ENCODE measurements around the gene PIP5K1B. TPM values are rescaled to one million over a fixed set of nuclear protein-coding genes. Genes with fewer than 3 reads are reported as not detected.

PIP5K1B gene
- total RNA-seq, 1 experiment from 2014 or later: not detected

- no peaks in the 10 kb centered on the region for H3K79me2 ChIP-seq (ENCODE audit: low read length)
- no peaks in the 10 kb centered on the region for H3K27me3 ChIP-seq (ENCODE audit: low read length)
- no peak for DNase-seq
- no peaks in the 10 kb centered on the region for H3K36me3 ChIP-seq (ENCODE audit: insufficient read depth, low read length)
- no peaks in the 10 kb centered on the region for H3K4me1 ChIP-seq (ENCODE audit: low read length)
- H3K27ac ChIP-seq (ENCODE audit: low read length): no peak overlapping the region
- H4K20me1 ChIP-seq (ENCODE audit: insufficient read depth, low read depth, low read length): no peaks in the 10 kb centered on the region
- no peaks in the 10 kb centered on the region for H3K9me2 ChIP-seq (replicated peaks; ENCODE audit: insufficient read depth, low read length)
- no peak overlapping the region for H3K4me2 ChIP-seq (ENCODE audit: low read depth, low read length, poor library complexity, severe bottlenecking)
- H2AFZ ChIP-seq (ENCODE audit: low read length): no peak overlapping the region
- H3K9me3 ChIP-seq (ENCODE audit: low read length): no peaks in the 10 kb centered on the region
- H3K9ac ChIP-seq (ENCODE audit: low read length): no peak overlapping the region
- H3K4me3 ChIP-seq (ENCODE audit: low read length): no peak overlapping the region
These were observed 191.4 kb downstream of the PIP5K1B start for GRCh38 chr9:68896486-68896885.

DNA sequence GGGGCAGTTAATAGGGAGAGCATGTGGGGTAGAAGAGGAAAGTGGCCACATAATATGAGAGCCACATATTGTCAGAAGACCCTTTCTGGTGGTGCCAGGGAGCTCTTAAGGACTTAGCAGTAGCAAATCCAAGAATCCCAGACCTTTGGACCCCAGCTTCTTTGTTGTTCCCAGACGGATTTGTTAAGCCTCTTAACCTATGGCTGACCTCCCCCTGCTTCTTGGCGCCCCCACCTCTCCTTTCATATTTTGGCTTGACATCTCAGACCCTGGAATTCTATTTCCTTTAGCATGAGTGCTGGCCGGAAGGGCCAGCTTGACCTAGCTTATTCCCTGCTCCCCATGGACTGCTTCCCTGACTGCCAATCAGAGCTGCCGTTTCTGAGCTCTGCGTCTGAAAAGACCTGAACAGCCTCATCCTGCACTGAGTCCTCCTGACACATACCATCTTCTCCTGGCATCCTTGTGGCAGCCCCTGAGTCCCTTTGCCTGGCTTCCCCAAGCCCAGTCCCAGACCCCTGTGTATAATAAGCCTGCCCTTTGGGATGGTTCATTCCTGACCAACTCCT is 192.6 kb downstream of the PIP5K1B start:
- H2AFZ ChIP-seq (ENCODE audit: low read length): no peak overlapping the region
- H3K4me2 ChIP-seq (ENCODE audit: low read depth, low read length, poor library complexity, severe bottlenecking): no peak overlapping the region
- no peaks in the 10 kb centered on the region for H3K36me3 ChIP-seq (ENCODE audit: insufficient read depth, low read length)
- H3K9me2 ChIP-seq (replicated peaks; ENCODE audit: insufficient read depth, low read length): no peaks in the 10 kb centered on the region
- no peaks in the 10 kb centered on the region for H4K20me1 ChIP-seq (ENCODE audit: insufficient read depth, low read depth, low read length)
- H3K79me2 ChIP-seq (ENCODE audit: low read length): no peaks in the 10 kb centered on the region
- H3K27ac ChIP-seq (ENCODE audit: low read length): no peak overlapping the region
- DNase-seq: no peak
- H3K4me1 ChIP-seq (ENCODE audit: low read length): no peaks in the 10 kb centered on the region
- H3K9ac ChIP-seq (ENCODE audit: low read length): no peak overlapping the region
- no peaks in the 10 kb centered on the region for H3K9me3 ChIP-seq (ENCODE audit: low read length)
- no peak overlapping the region for H3K4me3 ChIP-seq (ENCODE audit: low read length)
- H3K27me3 ChIP-seq (ENCODE audit: low read length): no peaks in the 10 kb centered on the region

GRCh38 chr9:68898781-68899439 is 193.9 kb downstream of the PIP5K1B start:
- no peak overlapping the region for H3K4me3 ChIP-seq (ENCODE audit: low read length)
- no peak overlapping the region for H3K9ac ChIP-seq (ENCODE audit: low read length)
- H4K20me1 ChIP-seq (ENCODE audit: insufficient read depth, low read depth, low read length): no peaks in the 10 kb centered on the region
- H3K27ac ChIP-seq (ENCODE audit: low read length): no peak overlapping the region
- no peak for DNase-seq
- H3K9me3 ChIP-seq (ENCODE audit: low read length): no peaks in the 10 kb centered on the region
- H3K9me2 ChIP-seq (replicated peaks; ENCODE audit: insufficient read depth, low read length): no peaks in the 10 kb centered on the region
- no peaks in the 10 kb centered on the region for H3K79me2 ChIP-seq (ENCODE audit: low read length)
- H3K4me1 ChIP-seq (ENCODE audit: low read length): no peaks in the 10 kb centered on the region
- H3K4me2 ChIP-seq (ENCODE audit: low read depth, low read length, poor library complexity, severe bottlenecking): no peak overlapping the region
- H3K27me3 ChIP-seq (ENCODE audit: low read length): no peaks in the 10 kb centered on the region
- H3K36me3 ChIP-seq (ENCODE audit: insufficient read depth, low read length): no peaks in the 10 kb centered on the region
- no peak overlapping the region for H2AFZ ChIP-seq (ENCODE audit: low read length)

GRCh38 chr9:68904454-68904853 is 199.4 kb downstream of the PIP5K1B start:
- H3K9me3 ChIP-seq (ENCODE audit: low read length): no peaks in the 10 kb centered on the region

DNA sequence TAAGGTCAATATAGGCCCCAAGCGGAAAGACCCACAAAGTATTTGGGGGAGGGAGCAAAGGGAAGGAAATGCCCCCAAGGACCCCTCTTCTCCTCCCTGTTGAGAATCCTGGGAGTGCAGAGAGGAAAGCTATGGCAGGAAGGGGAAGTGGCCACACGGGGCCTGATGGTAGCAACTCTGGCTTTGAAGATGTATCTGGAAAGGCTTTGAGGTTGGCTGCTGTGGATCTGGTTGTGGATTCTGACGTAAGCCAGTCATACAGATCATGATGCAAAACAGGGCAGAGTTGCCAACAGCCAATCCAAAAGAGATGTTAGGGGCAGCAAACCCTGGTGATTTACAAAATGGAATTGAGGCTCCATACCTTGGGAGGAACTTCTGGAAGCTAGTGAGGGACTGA is 200.1 kb downstream of the PIP5K1B start:
- Histone ChIP-seq H3K4me2 (ENCODE audit: low read depth, low read length, poor library complexity, severe bottlenecking) (no peak overlapping the region), H3K27ac (ENCODE audit: low read length) (no peak overlapping the region), H3K9ac (ENCODE audit: low read length) (no peak overlapping the region), H3K4me1 (ENCODE audit: low read length) (no peaks in the 10 kb centered on the region), H3K4me3 (ENCODE audit: low read length) (no peak overlapping the region), H3K79me2 (ENCODE audit: low read length) (no peaks in the 10 kb centered on the region), H3K27me3 (ENCODE audit: low read length) (no peaks in the 10 kb centered on the region), H3K9me3 (ENCODE audit: low read length) (no peaks in the 10 kb centered on the region), H2AFZ (ENCODE audit: low read length) (no peak overlapping the region), H4K20me1 (ENCODE audit: insufficient read depth, low read depth, low read length) (no peaks in the 10 kb centered on the region), H3K36me3 (ENCODE audit: insufficient read depth, low read length) (no peaks in the 10 kb centered on the region), H3K9me2 (replicated peaks; ENCODE audit: insufficient read depth, low read length) (no peaks in the 10 kb centered on the region)
- DNase-seq: no peak

More at GRCh38 chr9:68904454-68904853, 199.4 kb downstream of the PIP5K1B start:
- H3K9ac ChIP-seq (ENCODE audit: low read length): no peak overlapping the region
- no peaks in the 10 kb centered on the region for H3K4me1 ChIP-seq (ENCODE audit: low read length)
- H3K79me2 ChIP-seq (ENCODE audit: low read length): no peaks in the 10 kb centered on the region
- H3K4me3 ChIP-seq (ENCODE audit: low read length): no peak overlapping the region
- no peaks in the 10 kb centered on the region for H3K27me3 ChIP-seq (ENCODE audit: low read length)
- no peaks in the 10 kb centered on the region for H3K36me3 ChIP-seq (ENCODE audit: insufficient read depth, low read length)
- no peak overlapping the region for H3K4me2 ChIP-seq (ENCODE audit: low read depth, low read length, poor library complexity, severe bottlenecking)
- H3K27ac ChIP-seq (ENCODE audit: low read length): no peak overlapping the region
- no peaks in the 10 kb centered on the region for H4K20me1 ChIP-seq (ENCODE audit: insufficient read depth, low read depth, low read length)
- DNase-seq: no peak
- H2AFZ ChIP-seq (ENCODE audit: low read length): no peak overlapping the region
- no peaks in the 10 kb centered on the region for H3K9me2 ChIP-seq (replicated peaks; ENCODE audit: insufficient read depth, low read length)

GRCh38 chr9:68907910-68908309 is 202.9 kb downstream of the PIP5K1B start:
- no peaks in the 10 kb centered on the region for H3K4me1 ChIP-seq (ENCODE audit: low read length)
- no peaks in the 10 kb centered on the region for H4K20me1 ChIP-seq (ENCODE audit: insufficient read depth, low read depth, low read length)
- H3K27me3 ChIP-seq (ENCODE audit: low read length): no peaks in the 10 kb centered on the region
- no peak overlapping the region for H3K27ac ChIP-seq (ENCODE audit: low read length)
- H2AFZ ChIP-seq (ENCODE audit: low read length): no peak overlapping the region
- no peak for DNase-seq
- no peak overlapping the region for H3K4me3 ChIP-seq (ENCODE audit: low read length)
- no peaks in the 10 kb centered on the region for H3K9me3 ChIP-seq (ENCODE audit: low read length)
- H3K9ac ChIP-seq (ENCODE audit: low read length): no peak overlapping the region
- no peaks in the 10 kb centered on the region for H3K36me3 ChIP-seq (ENCODE audit: insufficient read depth, low read length)
- no peaks in the 10 kb centered on the region for H3K9me2 ChIP-seq (replicated peaks; ENCODE audit: insufficient read depth, low read length)
- H3K79me2 ChIP-seq (ENCODE audit: low read length): no peaks in the 10 kb centered on the region
- no peak overlapping the region for H3K4me2 ChIP-seq (ENCODE audit: low read depth, low read length, poor library complexity, severe bottlenecking)

DNA sequence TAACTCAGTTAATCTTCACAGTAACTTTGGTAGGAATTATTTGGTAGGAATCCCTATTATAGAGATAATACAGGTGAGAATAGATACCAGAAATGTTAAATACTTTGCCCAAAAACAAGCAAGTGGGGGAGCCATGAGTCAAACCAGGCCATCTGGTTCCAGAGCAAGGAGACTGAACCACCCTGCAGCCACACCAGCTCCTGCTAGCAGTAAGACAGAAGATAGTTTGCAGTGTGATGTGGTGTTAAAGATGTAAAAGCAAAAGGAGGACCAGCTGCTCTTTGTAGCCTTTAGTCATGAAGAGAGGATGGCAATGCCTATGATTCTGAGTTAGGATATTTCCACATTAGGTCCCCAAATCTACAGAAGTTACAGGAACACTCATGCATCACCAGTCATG is 207.5 kb downstream of the PIP5K1B start:
- H4K20me1 ChIP-seq (ENCODE audit: insufficient read depth, low read depth, low read length): no peaks in the 10 kb centered on the region
- no peaks in the 10 kb centered on the region for H3K9me3 ChIP-seq (ENCODE audit: low read length)
- H3K9ac ChIP-seq (ENCODE audit: low read length): no peak overlapping the region
- no peak for DNase-seq
- no peaks in the 10 kb centered on the region for H3K36me3 ChIP-seq (ENCODE audit: insufficient read depth, low read length)
- H2AFZ ChIP-seq (ENCODE audit: low read length): no peak overlapping the region
- no peaks in the 10 kb centered on the region for H3K4me1 ChIP-seq (ENCODE audit: low read length)
- H3K79me2 ChIP-seq (ENCODE audit: low read length): no peaks in the 10 kb centered on the region
- no peak overlapping the region for H3K27ac ChIP-seq (ENCODE audit: low read length)
- no peak overlapping the region for H3K4me3 ChIP-seq (ENCODE audit: low read length)
- H3K4me2 ChIP-seq (ENCODE audit: low read depth, low read length, poor library complexity, severe bottlenecking): no peak overlapping the region
- no peaks in the 10 kb centered on the region for H3K9me2 ChIP-seq (replicated peaks; ENCODE audit: insufficient read depth, low read length)
- no peaks in the 10 kb centered on the region for H3K27me3 ChIP-seq (ENCODE audit: low read length)

GRCh38 chr9:68913054-68913453 is 208.0 kb downstream of the PIP5K1B start:
- no peak overlapping the region for H3K4me2 ChIP-seq (ENCODE audit: low read depth, low read length, poor library complexity, severe bottlenecking)
- H3K4me3 ChIP-seq (ENCODE audit: low read length): no peak overlapping the region
- no peak overlapping the region for H3K27ac ChIP-seq (ENCODE audit: low read length)
- H2AFZ ChIP-seq (ENCODE audit: low read length): no peak overlapping the region
- no peaks in the 10 kb centered on the region for H3K9me2 ChIP-seq (replicated peaks; ENCODE audit: insufficient read depth, low read length)
- H3K79me2 ChIP-seq (ENCODE audit: low read length): no peaks in the 10 kb centered on the region
- H3K9me3 ChIP-seq (ENCODE audit: low read length): no peaks in the 10 kb centered on the region
- no peaks in the 10 kb centered on the region for H3K36me3 ChIP-seq (ENCODE audit: insufficient read depth, low read length)
- H3K27me3 ChIP-seq (ENCODE audit: low read length): no peaks in the 10 kb centered on the region
- H3K9ac ChIP-seq (ENCODE audit: low read length): no peak overlapping the region
- DNase-seq: no peak
- no peaks in the 10 kb centered on the region for H3K4me1 ChIP-seq (ENCODE audit: low read length)
- H4K20me1 ChIP-seq (ENCODE audit: insufficient read depth, low read depth, low read length): no peaks in the 10 kb centered on the region
